Esophagus squamous epithelium (tissue), 4 donors: ENCODE measurements around the gene AP3B2.

Source experiments
- CTCF ChIP-seq, 6 experiments: fragments of 450-650 bp in 4 of 6; fragments of 200-600 bp in 2 of 6; sonication (generic) in 2 of 6; IDR thresholded peaks; one replicate each; pipeline ENCODE4 v1.5.1; 2016 to 2019; ENCODE audit warnings: antibody characterized with exemption in 6 of 6, mild to moderate bottlenecking in 4 of 6, moderate library complexity in 4 of 6
- POLR2A ChIP-seq, 4 donors: fragments of 450-650 bp; IDR thresholded peaks; one replicate each; pipeline ENCODE4 v1.6.1; 2017; ENCODE audit warnings: antibody characterized with exemption in 4 of 4, mild to moderate bottlenecking in 4 of 4, moderate library complexity in 3 of 4

DNA sequence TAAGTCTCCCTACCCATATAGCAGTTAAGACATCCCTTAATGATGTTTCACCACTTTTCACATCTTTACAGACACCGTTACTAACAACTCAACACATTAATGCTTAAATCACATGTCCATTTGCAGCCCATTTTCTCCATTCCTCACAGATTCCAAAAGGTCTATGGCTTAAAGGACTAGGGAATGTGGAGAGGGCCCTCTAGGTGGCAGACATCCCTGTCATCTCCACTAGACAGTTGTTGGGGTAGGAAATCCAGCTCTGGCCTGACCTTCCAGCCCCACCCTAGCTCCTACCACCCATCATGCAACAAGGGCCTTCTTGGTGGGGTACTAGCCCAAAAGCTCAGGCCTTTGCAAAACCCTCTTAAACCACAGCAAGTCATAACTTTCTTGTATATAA is 87.7 kb downstream of the AP3B2 start:
- no peak for TF ChIP-seq CTCF (IDR thresholded peaks at IDR 0.05)
- no peak for TF ChIP-seq POLR2A (IDR thresholded peaks at IDR 0.05)
